ENCODE results near the gene TMEM164. TPM values are rescaled to one million over a fixed set of nuclear protein-coding genes. Genes with fewer than 3 reads are reported as not detected.

Gene TMEM164
- total and polyA plus RNA-seq, 10 of the 15 experiments (the other 5 are each of a cell fraction or from before 2014, with no cell fraction given), result 0.61 to 18.3 (median 7.0) TPM

DNA sequence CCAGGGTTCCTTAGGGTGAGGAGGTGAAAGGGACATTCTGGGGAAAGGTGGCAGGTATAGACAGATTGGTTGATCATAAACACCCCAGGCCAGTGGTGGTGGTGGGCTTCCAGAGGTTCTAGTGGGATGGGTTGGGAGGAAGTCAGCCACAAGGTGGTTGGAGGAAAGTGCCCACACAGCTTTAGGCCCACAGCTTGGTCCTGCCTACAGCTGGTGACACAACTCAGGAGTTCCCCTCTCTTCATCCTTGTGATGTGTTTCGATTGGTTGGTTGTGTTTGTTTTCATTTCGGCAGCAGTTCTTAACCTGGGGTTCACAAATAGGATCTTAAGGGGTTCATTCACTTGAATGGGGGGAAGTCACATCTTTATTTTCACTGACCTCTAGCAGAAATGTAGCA, 157.0 kb downstream of the TMEM164 start:
- TF ChIP-seq KAT2A (conservative IDR thresholded peaks at IDR 0.05; ENCODE audit: control insufficient read depth, low read depth, low read length) (no peak), HDAC6 (IDR thresholded peaks at IDR 0.05; ENCODE audit: unreplicated experiment) (no peak), SREBF2 (IDR thresholded peaks at IDR 0.05; ENCODE audit: low read length) (no peak), NFYB (IDR thresholded peaks at IDR 0.05; ENCODE audit: insufficient read depth, low read depth, low read length) (no peak), NR2C1 (IDR thresholded peaks at IDR 0.05) (no peak), HCFC1 (IDR thresholded peaks at IDR 0.05; ENCODE audit: low read length) (no peak), ZNF384 (IDR thresholded peaks at IDR 0.05; ENCODE audit: borderline replicate concordance, low read depth, low read length) (no peak), POLR2A (IDR thresholded peaks at IDR 0.05; ENCODE audit: low read depth, low read length) (no peak), FOS (IDR thresholded peaks at IDR 0.05; ENCODE audit: borderline replicate concordance, extremely low read depth, insufficient read length) (no peak), CBFB (IDR thresholded peaks at IDR 0.05; ENCODE audit: low read depth) (no peak), STAT1 (conservative IDR thresholded peaks at IDR 0.05) (no peak), RCOR1 (conservative IDR thresholded peaks at IDR 0.05; ENCODE audit: low read depth, low read length) (no peak)
- TF ChIP-seq, protein P1, sequence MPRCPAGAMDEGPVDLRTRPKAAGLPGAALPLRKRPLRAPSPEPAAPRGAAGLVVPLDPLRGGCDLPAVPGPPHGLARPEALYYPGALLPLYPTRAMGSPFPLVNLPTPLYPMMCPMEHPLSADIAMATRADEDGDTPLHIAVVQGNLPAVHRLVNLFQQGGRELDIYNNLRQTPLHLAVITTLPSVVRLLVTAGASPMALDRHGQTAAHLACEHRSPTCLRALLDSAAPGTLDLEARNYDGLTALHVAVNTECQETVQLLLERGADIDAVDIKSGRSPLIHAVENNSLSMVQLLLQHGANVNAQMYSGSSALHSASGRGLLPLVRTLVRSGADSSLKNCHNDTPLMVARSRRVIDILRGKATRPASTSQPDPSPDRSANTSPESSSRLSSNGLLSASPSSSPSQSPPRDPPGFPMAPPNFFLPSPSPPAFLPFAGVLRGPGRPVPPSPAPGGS (IDR thresholded peaks at IDR 0.05; ENCODE audit: borderline replicate concordance, insufficient read depth, low read depth, low read length, poor library complexity, severe bottlenecking), result no peak
- TF ChIP-seq, protein P2, sequence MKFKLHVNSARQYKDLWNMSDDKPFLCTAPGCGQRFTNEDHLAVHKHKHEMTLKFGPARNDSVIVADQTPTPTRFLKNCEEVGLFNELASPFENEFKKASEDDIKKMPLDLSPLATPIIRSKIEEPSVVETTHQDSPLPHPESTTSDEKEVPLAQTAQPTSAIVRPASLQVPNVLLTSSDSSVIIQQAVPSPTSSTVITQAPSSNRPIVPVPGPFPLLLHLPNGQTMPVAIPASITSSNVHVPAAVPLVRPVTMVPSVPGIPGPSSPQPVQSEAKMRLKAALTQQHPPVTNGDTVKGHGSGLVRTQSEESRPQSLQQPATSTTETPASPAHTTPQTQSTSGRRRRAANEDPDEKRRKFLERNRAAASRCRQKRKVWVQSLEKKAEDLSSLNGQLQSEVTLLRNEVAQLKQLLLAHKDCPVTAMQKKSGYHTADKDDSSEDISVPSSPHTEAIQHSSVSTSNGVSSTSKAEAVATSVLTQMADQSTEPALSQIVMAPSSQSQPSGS (IDR thresholded peaks at IDR 0.05; ENCODE audit: low read length), result no peak
- TF ChIP-seq, protein P3, sequence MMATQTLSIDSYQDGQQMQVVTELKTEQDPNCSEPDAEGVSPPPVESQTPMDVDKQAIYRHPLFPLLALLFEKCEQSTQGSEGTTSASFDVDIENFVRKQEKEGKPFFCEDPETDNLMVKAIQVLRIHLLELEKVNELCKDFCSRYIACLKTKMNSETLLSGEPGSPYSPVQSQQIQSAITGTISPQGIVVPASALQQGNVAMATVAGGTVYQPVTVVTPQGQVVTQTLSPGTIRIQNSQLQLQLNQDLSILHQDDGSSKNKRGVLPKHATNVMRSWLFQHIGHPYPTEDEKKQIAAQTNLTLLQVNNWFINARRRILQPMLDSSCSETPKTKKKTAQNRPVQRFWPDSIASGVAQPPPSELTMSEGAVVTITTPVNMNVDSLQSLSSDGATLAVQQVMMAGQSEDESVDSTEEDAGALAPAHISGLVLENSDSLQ (IDR thresholded peaks at IDR 0.05), result no peak
- in situ Hi-C loops (cut with MboI), result loop anchor here (5.0 to 25.0 kb wide), 3 partner anchors 247 to 687 kb away; no protein-coding TSS in a partner anchor
- no peak overlapping the region for H2AFZ ChIP-seq (ENCODE audit: control insufficient read depth, low read depth, low read length)
- FAIRE-seq, result no peak
- ATAC-seq, result peak; percentile 82
- intact Hi-C loops (cut with micrococcal nuclease; ENCODE audit: unreplicated experiment), result loop anchor here (1.0 to 5.0 kb wide), 3 partner anchors 248 to 692 kb away; no protein-coding TSS in a partner anchor
- ChIA-PET RAD21 (ENCODE audit: unreplicated experiment) (interaction anchor here (0.6 to 9.3 kb wide), 16 partner anchors 8 to 276 kb away, joined by 3 to 130 read pairs (median 4); partner anchors contain the start of gene RTL9), SMC1A (ENCODE audit: uncharacterized antibody, unreplicated experiment) (interaction anchor here (0.9 to 11.7 kb wide), 13 partner anchors 10 to 689 kb away, joined by 3 to 289 read pairs (median 7); partner anchors contain the start of gene AMMECR1), POLR2A (no interaction called here), CTCF (interaction anchor here (0.7 to 23.7 kb wide), 26 partner anchors 9 to 689 kb away, joined by 3 to 792 read pairs (median 4); partner anchors contain the start of gene RTL9)
- H3K79me2 ChIP-seq (ENCODE audit: control insufficient read depth, insufficient read depth, low read length), result no peaks in the 10 kb centered on the region
- H3K36me3 ChIP-seq (ENCODE audit: control insufficient read depth in 2 of 2, insufficient read depth in 2 of 2, low read length in 1 of 2), result no peaks in the 10 kb centered on the region; a peak in 1 of 4 replicates
- peaks cover 11% of the 10 kb centered on the region for H3K4me1 ChIP-seq (ENCODE audit: control insufficient read depth, insufficient read depth, low read length)
- no peak for DNase-seq (ENCODE audit: low read depth, low spot score)
- WGBS (ENCODE audit: insufficient coverage, insufficient replicate concordance, low lambda C conversion rate, missing lambda C conversion rate), result 0% methylated on average over 2 of the region's 2 CpGs
- no peak overlapping the region for H3K4me3 ChIP-seq
- no TSS peak for BruUV-seq (replicated peaks)
- H3K4me2 ChIP-seq (ENCODE audit: control insufficient read depth, insufficient read depth), result peak overlapping the region; percentile 38
- H3K9ac ChIP-seq (ENCODE audit: control insufficient read depth, insufficient read depth, low read length), result no peak overlapping the region; the same call in 1 of the 2 replicates
- no peaks in the 10 kb centered on the region for H4K20me1 ChIP-seq (ENCODE audit: control insufficient read depth, insufficient read depth)
- H3K27ac ChIP-seq (ENCODE audit: control insufficient read depth, insufficient read depth), result peak overlapping the region; percentile 35; the same call in 1 of the 2 replicates
- H3K27me3 ChIP-seq (replicated peaks in 1 of 2; ENCODE audit: control insufficient read depth in 2 of 2, insufficient read depth in 2 of 2, low read length in 1 of 2), result no peaks in the 10 kb centered on the region
- no peaks in the 10 kb centered on the region for H3K9me3 ChIP-seq (replicated peaks; ENCODE audit: control insufficient read depth, insufficient read depth, low read length)

Data from GM12878 (cell line).